Measurements from ENCODE around the gene TBC1D8. TPM values are rescaled to one million over a fixed set of nuclear protein-coding genes. Genes with fewer than 3 reads are reported as not detected.

TBC1D8 gene
- total RNA-seq, 3 donors from 2014 or later (not counting 1 experiment from before 2014, with no cell fraction given): 2.2 to 8.7 (median 5.1) TPM

- no peaks in the 10 kb centered on the region for H3K9me3 ChIP-seq (ENCODE audit: control insufficient read depth, insufficient read depth, low read length)
- intact Hi-C loops (cut with micrococcal nuclease): loop anchor here (5.0 kb wide), 1 partner anchor 115 kb away; the partner anchor contains the start of gene TBC1D8
- H3K36me3 ChIP-seq (ENCODE audit: control insufficient read depth, insufficient read depth, low read length): no peaks in the 10 kb centered on the region
Measured at GRCh38 chr2:101037161-101037755, 113.9 kb downstream of the TBC1D8 start.

GRCh38 chr2:101036562-101036961 is 114.6 kb downstream of the TBC1D8 start:
- Mint-ChIP-seq H3K27ac (no peak overlapping the region), H3K27me3 (ENCODE audit: low read depth in 2 of 2) (peaks cover 2 to 13% of the 10 kb centered on the region in 2 donors), H3K4me1 (no peaks in the 10 kb centered on the region), H3K36me3 (no peaks in the 10 kb centered on the region), H3K4me3 (no peak overlapping the region), H3K9me3 (no peaks in the 10 kb centered on the region)
- WGBS (ENCODE audit: insufficient coverage): 97% methylated on average over 2 of the region's 2 CpGs
- no peaks in the 10 kb centered on the region for H3K9me3 ChIP-seq (ENCODE audit: control insufficient read depth, insufficient read depth, low read length)
- no peak for TF ChIP-seq CTCF (IDR thresholded peaks at IDR 0.05)
- ATAC-seq: no peak
- H3K27ac ChIP-seq (ENCODE audit: low read length): no peak overlapping the region
- no peaks in the 10 kb centered on the region for H3K36me3 ChIP-seq (ENCODE audit: control insufficient read depth, insufficient read depth, low read length)
- H3K4me1 ChIP-seq (ENCODE audit: control insufficient read depth, insufficient read depth, low read length): no peaks in the 10 kb centered on the region
- intact Hi-C loops (cut with micrococcal nuclease): loop anchor here (5.0 kb wide), 1 partner anchor 116 kb away; the partner anchor contains the start of gene TBC1D8
- no peak overlapping the region for H3K4me3 ChIP-seq (ENCODE audit: low read length)
- H3K27me3 ChIP-seq (ENCODE audit: control insufficient read depth, insufficient read depth, low read length): no peaks in the 10 kb centered on the region
- no peak for DNase-seq

More at GRCh38 chr2:101037161-101037755, 113.9 kb downstream of the TBC1D8 start:
- no peaks in the 10 kb centered on the region for H3K36me3 Mint-ChIP-seq
- H3K27me3 Mint-ChIP-seq (ENCODE audit: low read depth in 2 of 2): peaks cover 2 to 7% of the 10 kb centered on the region in 2 donors
- no peak overlapping the region for H3K4me3 ChIP-seq (ENCODE audit: low read length)
- H3K27me3 ChIP-seq (ENCODE audit: control insufficient read depth, insufficient read depth, low read length): no peaks in the 10 kb centered on the region
- WGBS (ENCODE audit: insufficient coverage): 93% methylated on average over 19 of the region's 19 CpGs
- ATAC-seq (no peak), DNase-seq (no peak)
- H3K4me1 Mint-ChIP-seq: no peaks in the 10 kb centered on the region
- no peak overlapping the region for H3K27ac ChIP-seq (ENCODE audit: low read length)
- H3K9me3 Mint-ChIP-seq: no peaks in the 10 kb centered on the region
- no peaks in the 10 kb centered on the region for H3K4me1 ChIP-seq (ENCODE audit: control insufficient read depth, insufficient read depth, low read length)
- no peak overlapping the region for H3K4me3 Mint-ChIP-seq
- no peak for TF ChIP-seq CTCF (IDR thresholded peaks at IDR 0.05)
- H3K27ac Mint-ChIP-seq: no peak overlapping the region

DNA sequence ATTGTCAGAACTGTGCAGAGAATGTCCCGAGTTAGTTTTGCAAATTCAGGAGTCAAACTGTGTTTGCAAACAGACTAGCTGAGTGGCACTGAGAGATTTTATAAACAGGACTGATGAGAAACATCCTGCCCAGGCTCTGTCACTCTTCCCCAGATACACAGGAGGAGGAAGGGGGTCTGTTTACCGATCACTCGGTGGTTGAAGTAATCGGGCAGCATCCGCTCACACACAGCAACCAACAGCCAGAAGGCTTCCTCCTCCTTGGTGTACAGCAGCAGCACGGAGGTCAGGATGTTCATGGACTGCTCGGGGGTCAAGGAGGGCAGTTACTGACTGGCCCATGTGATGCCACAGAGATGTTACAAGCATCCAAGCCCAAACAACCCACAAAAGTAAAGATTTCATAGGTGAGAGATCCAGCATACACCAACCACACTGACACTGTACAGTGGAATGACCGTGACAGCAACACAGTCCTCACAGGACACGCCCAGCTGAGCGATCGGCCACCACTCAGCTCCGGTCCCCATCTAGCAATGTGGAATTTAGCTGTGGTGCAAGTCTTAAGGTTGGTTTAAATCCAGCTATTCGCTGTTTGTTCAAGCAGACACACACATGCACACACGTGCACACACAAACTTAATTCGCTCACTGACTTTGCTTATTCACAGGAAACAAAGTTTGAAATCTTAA is 119.0 kb downstream of the TBC1D8 start:
- H3K27me3 ChIP-seq (ENCODE audit: control insufficient read depth, insufficient read depth, low read length): no peaks in the 10 kb centered on the region
- H3K27me3 Mint-ChIP-seq (ENCODE audit: low read depth in 2 of 2): peaks cover 0 to 7% of the 10 kb centered on the region in 2 donors
- no peaks in the 10 kb centered on the region for H3K4me1 Mint-ChIP-seq
- 94% methylated on average over 14 of the region's 15 CpGs for WGBS (ENCODE audit: insufficient coverage)
- no peaks in the 10 kb centered on the region for H3K36me3 ChIP-seq (ENCODE audit: control insufficient read depth, insufficient read depth, low read length)
- no peak overlapping the region for H3K27ac ChIP-seq (ENCODE audit: low read length)
- TF ChIP-seq CTCF (IDR thresholded peaks at IDR 0.05): no peak
- no peak overlapping the region for H3K4me3 ChIP-seq (ENCODE audit: low read length)
- intact Hi-C loops (cut with micrococcal nuclease): no loop called here
- no peaks in the 10 kb centered on the region for H3K9me3 ChIP-seq (ENCODE audit: control insufficient read depth, insufficient read depth, low read length)
- H3K27ac Mint-ChIP-seq: no peak overlapping the region
- no peaks in the 10 kb centered on the region for H3K4me1 ChIP-seq (ENCODE audit: control insufficient read depth, insufficient read depth, low read length)
- H3K9me3 Mint-ChIP-seq: no peaks in the 10 kb centered on the region
- no peaks in the 10 kb centered on the region for H3K36me3 Mint-ChIP-seq
- no peak overlapping the region for H3K4me3 Mint-ChIP-seq
- ATAC-seq: no peak
- DNase-seq: no peak
